GM12892 (cell line): ENCODE measurements around the gene SLC39A1.

Experiments
- DNase-seq: peaks from one replicate; pipeline ENCODE4 v3.0.0; 2011; ENCODE audit not compliant: insufficient read length
- FAIRE-seq: peaks from 2 replicates; lab custom pipeline; 2011; peaks lifted over from hg19 to GRCh38; lab: Jason Lieb, UNC
- POLR2A ChIP-seq: IDR thresholded peaks from 2 replicates; pipeline ENCODE4 v1.6.1; 2011; ENCODE audit warnings: low read depth, low read length, control low read depth
- POLR2AphosphoS5 ChIP-seq: IDR thresholded peaks from 2 replicates; pipeline ENCODE4 v1.6.1; 2011; ENCODE audit warnings: low read depth, low read length, control low read depth
- TAF1 ChIP-seq: IDR thresholded peaks from 2 replicates; pipeline ENCODE4 v1.6.1; 2011; ENCODE audit warnings: low read depth, mild to moderate bottlenecking, control low read depth, low read length, borderline replicate concordance

The SLC39A1 gene

GRCh38 chr1:153945131-153945794 lies 18.1 kb downstream of the SLC39A1 start:
- DNase-seq (peak; percentile 76), FAIRE-seq (no peak)
- TF ChIP-seq POLR2A, result peak; percentile 58
- no peak for TF ChIP-seq POLR2AphosphoS5

GRCh38 chr1:153944827-153945117 lies 18.6 kb downstream of the SLC39A1 start:
- TF ChIP-seq TAF1, result no peak
- TF ChIP-seq POLR2AphosphoS5, result no peak
- TF ChIP-seq POLR2A, result no peak
- no peak for FAIRE-seq

DNA sequence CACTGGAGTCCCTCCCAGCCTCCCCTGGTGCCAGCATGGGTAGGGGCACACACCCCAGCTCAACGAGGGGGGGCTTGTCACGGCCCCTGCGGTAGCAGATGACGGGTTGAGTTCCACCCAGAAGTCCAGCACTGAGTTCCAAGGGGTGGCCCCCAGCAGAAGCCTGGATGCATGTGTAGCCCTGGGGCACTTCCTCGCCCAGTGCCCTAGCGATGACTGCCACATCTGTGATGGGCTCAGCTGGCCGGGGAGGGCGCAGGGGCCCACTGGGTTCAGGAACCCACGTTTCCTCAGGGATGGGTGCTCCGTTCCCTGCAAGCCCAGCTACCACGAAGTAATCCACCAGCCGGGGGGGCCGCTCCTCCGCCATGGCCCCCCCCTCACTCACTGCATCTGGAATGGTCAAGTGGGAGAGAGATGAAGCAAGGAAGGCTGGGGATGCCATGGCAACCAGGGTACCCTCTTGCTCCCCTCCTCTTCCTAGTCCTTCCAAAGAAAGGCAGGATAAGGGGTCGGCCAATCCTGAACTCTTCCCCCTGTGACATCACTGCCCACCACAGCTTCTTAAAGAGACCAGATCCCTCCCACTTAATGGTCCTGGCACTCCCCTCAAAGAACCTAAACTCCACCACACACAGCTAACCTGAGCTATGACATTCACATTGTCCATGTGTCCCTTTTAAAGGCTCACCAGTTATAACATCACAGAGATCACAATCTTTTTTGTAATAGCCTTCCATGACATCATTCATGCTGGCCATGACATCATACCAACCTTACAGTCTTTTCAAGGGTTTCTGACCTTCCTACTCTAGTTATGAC lies 19.1 kb downstream of the SLC39A1 start:
- DNase-seq, result no peak
- peak; percentile 85 for FAIRE-seq
- no peak for TF ChIP-seq POLR2A
- no peak for TF ChIP-seq TAF1
- no peak for TF ChIP-seq POLR2AphosphoS5

More at GRCh38 chr1:153944827-153945117, 18.6 kb downstream of the SLC39A1 start:
- no peak for DNase-seq

DNA sequence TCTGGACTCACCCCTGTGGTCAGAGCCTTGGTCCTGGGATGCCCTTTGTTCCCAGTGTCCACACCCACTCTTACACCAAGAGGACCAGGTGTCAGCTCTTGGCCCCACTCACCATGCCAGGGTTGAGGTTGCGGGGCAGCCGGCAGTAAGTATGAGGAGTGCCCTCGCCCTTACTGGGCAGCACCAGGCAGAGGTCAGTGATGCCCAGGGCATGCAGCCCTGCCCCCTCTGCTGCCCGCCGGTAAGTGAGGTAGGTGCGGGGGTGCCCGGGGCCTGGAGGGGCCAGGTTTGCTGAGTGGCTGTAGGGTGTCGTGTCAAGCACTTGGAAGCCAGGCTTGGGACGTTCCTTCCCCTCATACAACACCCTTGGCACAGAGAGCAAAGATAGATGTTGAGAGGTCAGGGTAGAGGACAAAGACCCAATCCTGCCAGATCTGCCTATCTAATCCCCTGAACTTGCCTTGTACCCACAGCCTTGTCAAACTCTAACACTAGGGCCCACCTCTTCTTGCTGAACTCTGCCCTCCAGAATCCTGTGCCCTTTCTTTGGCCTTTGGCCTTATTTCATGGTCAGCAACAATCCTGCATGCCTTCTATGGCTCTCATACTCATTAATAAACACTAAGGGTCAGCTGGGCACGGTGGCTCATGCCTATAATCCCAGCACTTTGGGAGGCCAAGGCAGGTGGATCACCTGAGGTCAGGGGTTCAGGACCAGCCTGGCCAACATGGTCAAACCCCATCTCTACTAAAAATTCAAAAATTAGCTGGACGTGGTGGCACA lies 20.4 kb downstream of the SLC39A1 start:
- DNase-seq (no peak), FAIRE-seq (no peak)
- TF ChIP-seq TAF1, result no peak
- TF ChIP-seq POLR2AphosphoS5, result peak; percentile 41; the same call in 1 of the 2 replicates

DNA sequence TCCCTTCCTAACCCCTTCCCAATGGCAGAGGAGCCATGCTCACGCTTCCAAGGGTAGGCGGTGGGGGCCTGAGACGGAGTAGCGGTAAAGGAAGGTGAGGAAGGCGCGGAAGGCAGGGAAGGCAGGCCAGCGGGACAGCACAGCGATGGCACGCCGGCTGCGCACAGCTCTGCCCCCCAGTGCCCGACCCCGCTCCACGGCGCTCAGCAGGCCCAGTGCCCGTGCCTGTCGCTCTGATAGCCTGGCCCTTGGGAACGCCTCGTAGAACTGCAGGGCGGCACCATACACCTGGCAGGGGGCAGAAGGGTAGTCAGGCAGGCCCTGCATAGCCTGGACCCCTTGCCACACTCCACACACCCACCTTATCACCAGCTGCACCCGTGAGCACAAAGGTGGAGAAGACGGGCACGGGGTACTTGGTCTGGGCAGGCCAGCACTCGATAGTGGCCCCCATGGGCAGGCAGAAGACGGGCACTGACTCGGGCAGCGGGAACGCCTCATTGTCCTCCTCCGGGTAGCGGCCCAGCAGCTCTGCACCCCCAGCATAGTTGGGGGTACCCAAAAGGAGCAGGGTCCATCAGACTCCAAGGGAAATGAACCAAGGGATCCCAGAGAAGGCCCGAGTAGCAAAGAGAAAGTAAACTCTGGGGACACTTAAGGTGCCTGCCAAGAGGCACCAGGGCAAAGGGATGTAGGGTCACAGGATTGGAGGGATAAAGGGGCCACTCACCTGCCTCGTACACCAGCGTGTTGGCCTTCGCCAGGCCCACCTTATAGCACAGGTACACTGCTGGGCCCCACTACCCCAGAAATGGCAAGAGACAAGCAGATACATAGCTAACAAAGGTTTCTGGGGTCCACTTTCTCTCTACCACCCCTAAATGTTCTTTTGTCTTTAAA lies 21.3 kb downstream of the SLC39A1 start:
- DNase-seq (no peak), FAIRE-seq (no peak)
- TF ChIP-seq TAF1 (no peak), POLR2A (no peak; the same call in 1 of the 2 replicates), POLR2AphosphoS5 (no peak)

DNA sequence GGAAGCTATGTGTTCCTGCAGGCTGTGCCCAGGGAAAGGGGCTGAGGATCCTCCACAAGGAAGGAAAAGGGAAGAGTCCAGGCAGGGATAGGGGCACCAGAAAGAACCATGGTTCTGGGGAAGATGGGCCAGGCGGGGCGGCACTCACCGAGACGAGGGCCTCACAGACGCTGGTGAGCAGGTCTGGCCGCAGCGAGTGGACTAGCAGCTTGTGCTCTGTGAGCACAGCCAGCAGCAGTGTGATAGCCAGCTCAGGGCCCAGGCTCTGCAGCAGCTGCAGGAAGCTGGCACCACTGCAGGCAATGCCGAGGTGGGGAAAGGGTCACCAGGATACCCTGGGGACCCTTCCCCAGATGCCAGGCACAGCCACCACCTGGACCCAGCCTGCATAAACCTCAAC lies 22.6 kb downstream of the SLC39A1 start:
- TF ChIP-seq TAF1 (no peak), POLR2AphosphoS5 (no peak), POLR2A (no peak)
- FAIRE-seq (no peak), DNase-seq (no peak)

- DNase-seq (no peak), FAIRE-seq (peak; percentile 21)
- TF ChIP-seq TAF1 (no peak), POLR2A (no peak), POLR2AphosphoS5 (no peak)
Measured at GRCh38 chr1:153939476-153939875, 23.9 kb downstream of the SLC39A1 start.

DNA sequence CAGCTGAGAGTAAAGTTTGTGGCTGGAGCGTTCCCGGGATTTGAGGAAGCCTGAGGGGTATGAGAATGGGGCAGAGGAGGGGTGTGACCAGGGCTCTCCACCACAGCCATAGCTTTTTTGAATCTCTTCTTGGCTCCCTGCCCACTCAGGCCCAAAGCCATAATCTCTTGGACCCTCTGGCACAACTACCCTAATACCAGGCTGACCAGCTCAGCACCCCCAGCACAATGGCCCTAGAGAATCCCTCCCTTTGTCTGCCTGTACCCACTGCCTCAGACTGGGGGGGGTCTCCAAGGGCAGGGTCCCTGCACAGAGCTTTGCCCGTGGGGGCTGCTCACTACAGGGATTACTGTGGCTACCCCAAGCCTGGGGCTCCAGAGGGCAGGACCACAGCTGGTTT lies 24.3 kb downstream of the SLC39A1 start:
- FAIRE-seq, result no peak
- TF ChIP-seq POLR2AphosphoS5 (no peak), POLR2A (no peak), TAF1 (no peak)

GRCh38 chr1:153937331-153937730 lies 26.0 kb downstream of the SLC39A1 start:
- no peak for DNase-seq
- no peak for TF ChIP-seq TAF1
- TF ChIP-seq POLR2AphosphoS5, result no peak
- TF ChIP-seq POLR2A, result no peak
- no peak for FAIRE-seq

More for the DNA sequence above, 24.3 kb downstream of the SLC39A1 start:
- DNase-seq, result no peak

DNA sequence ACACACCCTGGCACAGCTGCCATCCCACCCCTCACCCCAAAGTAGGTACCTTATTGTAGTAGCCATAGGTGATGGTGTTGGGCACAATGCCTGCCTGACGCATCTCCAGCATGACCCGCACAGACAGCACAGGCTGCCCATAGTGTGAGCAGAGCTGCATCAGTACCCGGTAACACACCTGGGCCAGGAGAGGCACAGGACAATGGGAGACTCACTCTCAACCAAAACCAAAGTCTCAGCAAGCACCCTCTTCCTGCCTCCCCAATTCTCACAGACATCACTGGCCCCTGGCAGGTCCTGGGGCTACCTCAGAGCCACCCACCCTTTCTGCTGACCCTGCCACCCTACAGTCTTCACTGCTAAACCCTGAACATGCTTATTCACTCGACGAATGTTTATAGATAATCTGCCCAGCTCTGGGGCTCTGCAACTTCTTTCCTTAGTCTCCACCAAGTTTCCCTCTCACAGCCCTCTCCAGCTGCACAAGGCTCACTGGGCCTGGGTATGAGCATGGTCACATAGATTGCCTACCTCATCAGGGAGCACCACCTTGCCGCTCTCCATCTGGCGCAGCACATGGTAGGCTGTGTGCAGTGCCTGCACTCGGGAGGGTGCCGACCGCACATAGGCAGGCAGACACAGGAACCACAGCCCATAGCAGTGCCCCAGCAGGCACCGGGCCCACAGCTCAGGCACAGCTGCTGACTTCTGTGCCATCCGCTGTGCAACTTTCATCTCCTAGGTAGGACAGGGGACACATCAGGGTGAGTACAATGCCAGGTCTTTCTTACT lies 27.1 kb downstream of the SLC39A1 start:
- no peak for DNase-seq
- TF ChIP-seq POLR2AphosphoS5 (no peak), POLR2A (no peak), TAF1 (no peak)
- no peak for FAIRE-seq
